Glomerular visceral epithelial cell (primary cell): ENCODE measurements around the gene CAMP.
A peak's percentile ranks its signal among the peaks of the same experiment; 100 is the strongest.
"Not testable (repeated sequence)": the region's sequence is repeated elsewhere in the genome, so short reads cannot be mapped to it uniquely, and the experiment has no call there.

Experiments used
- DNase-seq: peaks from one replicate; pipeline ENCODE4 v3.0.0-alpha.2; 2016; ENCODE audit errors: extremely low spot score

The CAMP gene

GRCh38 chr3:48256557-48256956 lies 33.3 kb downstream of the CAMP start:
- no peak for DNase-seq

- DNase-seq = no peak
Observed at GRCh38 chr3:48258530-48258929, 35.2 kb downstream of the CAMP start.

GRCh38 chr3:48267782-48268181 lies 44.5 kb downstream of the CAMP start:
- no peak for DNase-seq

GRCh38 chr3:48268381-48268935 lies 45.2 kb downstream of the CAMP start:
- no peak for DNase-seq

- no peak for DNase-seq
Observed at GRCh38 chr3:48268936-48269561, 45.8 kb downstream of the CAMP start.

- no peak for DNase-seq
Observed at GRCh38 chr3:48269592-48269991, 46.3 kb downstream of the CAMP start.

GRCh38 chr3:48270306-48270705 lies 47.0 kb downstream of the CAMP start:
- DNase-seq = no peak

GRCh38 chr3:48271223-48271622 lies 47.9 kb downstream of the CAMP start:
- DNase-seq = not testable (repeated sequence)

- DNase-seq = no peak
Observed at GRCh38 chr3:48271763-48272498, 48.6 kb downstream of the CAMP start.

- peak; percentile 61 for DNase-seq
Observed at GRCh38 chr3:48273594-48274211, 50.4 kb downstream of the CAMP start.

- no peak for DNase-seq
Observed at GRCh38 chr3:48274452-48274851, 51.2 kb downstream of the CAMP start.
